SK-N-SH (cell line): ENCODE data around the gene KDM2A. TPM values are rescaled to one million over a fixed set of nuclear protein-coding genes. Genes with fewer than 3 reads are reported as not detected.

Experiments
- CTCF ChIA-PET: fragments of 300-600, 350-600 bp; formaldehyde crosslinking; extraction: SDS; loops from one replicate; lab custom pipeline; 2021; lab: Yijun Ruan, JAX
- POLR2A ChIA-PET: fragments of 350-600 bp; sonication (Branson Sonifier 250); formaldehyde crosslinking; extraction: SDS; loops from one replicate; lab custom pipeline; 2020; ENCODE audit warnings: antibody characterized with exemption, inconsistent platforms; lab: Yijun Ruan, JAX
- DNase-seq: peaks from one replicate; pipeline ENCODE4 v3.0.0; 2012
- H2AFZ ChIP-seq: fragments of 200-600 bp; sonication (generic); 2 replicates; pipeline ENCODE4 v1.8.1; 2016; ENCODE audit warnings: antibody characterized with exemption, mild to moderate bottlenecking, low read depth
- H3F3A ChIP-seq: fragments of 200-600 bp; sonication (generic); replicated peaks from 2 replicates; pipeline ENCODE3; 2016; ENCODE audit warnings: antibody characterized with exemption, mild to moderate bottlenecking; ENCODE audit not compliant: insufficient read depth
- H3K27ac ChIP-seq, 2 experiments: fragments of 200-500 bp in 1 of 2; fragments of 200-600 bp in 1 of 2; sonication (Bioruptor generic) in 1 of 2; sonication (generic), shearing (Covaris generic) in 1 of 2; 2 replicates each; pipeline versions ENCODE4 v1.5.1 to v1.6.1; 2014 to 2016; ENCODE audit warnings: low read depth in 2 of 2, inconsistent platforms in 1 of 2, low read length in 1 of 2, mild to moderate bottlenecking in 1 of 2, mixed read lengths in 1 of 2
- H3K27me3 ChIP-seq: fragments of 200-600 bp; sonication (generic), shearing (Covaris generic); 2 replicates; pipeline ENCODE4 v1.6.1; 2016; ENCODE audit warnings: mixed run types; ENCODE audit not compliant: insufficient read depth
- H3K36me3 ChIP-seq, 2 experiments: fragments of 200-500 bp in 1 of 2; fragments of 200-600 bp in 1 of 2; sonication (Bioruptor generic) in 1 of 2; sonication (generic) in 1 of 2; replicated peaks in 1 of 2; 2 replicates each; pipeline versions ENCODE3 to v1.5.1; 2014 to 2016; ENCODE audit warnings: low read length in 1 of 2, mild to moderate bottlenecking in 1 of 2; ENCODE audit not compliant: insufficient read depth in 2 of 2, control insufficient read depth in 1 of 2
- H3K4me1 ChIP-seq, 2 experiments: fragments of 200-500 bp in 1 of 2; fragments of 200-600 bp in 1 of 2; sonication (Bioruptor generic) in 1 of 2; sonication (generic), shearing (Covaris generic) in 1 of 2; 2 replicates each; pipeline versions ENCODE4 v1.5.1 to v1.6.1; 2014 to 2016; ENCODE audit warnings: low read depth in 1 of 2, low read length in 1 of 2, mixed run types in 1 of 2; ENCODE audit not compliant: insufficient read depth in 2 of 2, control insufficient read depth in 1 of 2
- H3K4me2 ChIP-seq: fragments of 200-600 bp; sonication (generic), shearing (Covaris generic); 2 replicates; pipeline ENCODE4 v1.6.1; 2017; ENCODE audit warnings: mixed run types
- H3K4me3 ChIP-seq, 2 experiments: fragments of 200-500 bp in 1 of 2; fragments of 200-600 bp in 1 of 2; sonication (Bioruptor generic) in 1 of 2; sonication (generic), shearing (Covaris generic) in 1 of 2; 2 replicates each; pipeline versions ENCODE4 v1.5.1 to v1.8.1; 2014 to 2016; ENCODE audit warnings: low read depth in 2 of 2, inconsistent platforms in 1 of 2, low read length in 1 of 2, mild to moderate bottlenecking in 1 of 2, mixed read lengths in 1 of 2, moderate library complexity in 1 of 2
- H3K79me2 ChIP-seq: fragments of 200-600 bp; sonication (generic); 2 replicates; pipeline ENCODE4 v1.8.1; 2017; ENCODE audit warnings: mild to moderate bottlenecking; ENCODE audit not compliant: insufficient read depth
- H3K9ac ChIP-seq: fragments of 200-600 bp; sonication (generic); 2 replicates; pipeline ENCODE4 v1.6.1; 2017; ENCODE audit warnings: mixed run types
- H3K9me2 ChIP-seq: fragments of 200-600 bp; sonication (generic); 2 replicates; pipeline ENCODE4 v1.6.1; 2017; ENCODE audit warnings: mixed run types
- H3K9me3 ChIP-seq: fragments of 200-600 bp; sonication (generic); 2 replicates; pipeline ENCODE4 v1.6.1; 2017; ENCODE audit warnings: mixed run types, mild to moderate bottlenecking, moderate library complexity
- H4K20me1 ChIP-seq: fragments of 200-600 bp; sonication (generic); 2 replicates; pipeline ENCODE4 v1.6.1; 2017; ENCODE audit warnings: mild to moderate bottlenecking, mixed run types; ENCODE audit not compliant: insufficient read depth
- EP300 ChIP-seq, 2 experiments: IDR thresholded peaks; 2 replicates each; pipeline versions ENCODE4 v1.4.0 to v1.6.1; 2012; ENCODE audit warnings: borderline replicate concordance in 1 of 2, low read depth in 1 of 2, low read length in 1 of 2
- FOSL2 ChIP-seq: IDR thresholded peaks from 2 replicates; pipeline ENCODE4 v1.4.0; 2012; ENCODE audit warnings: low read depth, mild to moderate bottlenecking, moderate library complexity, borderline replicate concordance
- FOXJ3 ChIP-seq: sonication (generic); formaldehyde crosslinking; IDR thresholded peaks from 2 replicates; pipeline ENCODE4 v1.5.1; 2020; ENCODE audit warnings: mild to moderate bottlenecking, missing genetic modification reagents
- IRF3 ChIP-seq: fragments of 150-350 bp; IDR thresholded peaks from 2 replicates; pipeline ENCODE4 v1.6.1; 2016; ENCODE audit warnings: mild to moderate bottlenecking, low read depth, low read length
- JUND ChIP-seq: IDR thresholded peaks from 2 replicates; pipeline ENCODE4 v1.4.0; 2012
- MAX ChIP-seq: IDR thresholded peaks from 2 replicates; pipeline ENCODE4 v1.4.0; 2012; ENCODE audit warnings: low read depth
- MXI1 ChIP-seq: IDR thresholded peaks from 2 replicates; pipeline ENCODE4 v1.6.1; 2012; ENCODE audit warnings: mild to moderate bottlenecking, low read depth, low read length, improper control_type of control experiment
- PBX3 ChIP-seq: IDR thresholded peaks from 2 replicates; pipeline ENCODE4; 2012
- RXRA ChIP-seq: IDR thresholded peaks from 2 replicates; pipeline ENCODE4 v1.4.0; 2012; ENCODE audit warnings: low read depth, mild to moderate bottlenecking, borderline replicate concordance
- USF1 ChIP-seq: IDR thresholded peaks from 2 replicates; pipeline ENCODE4 v1.4.0; 2012; ENCODE audit warnings: low read depth, borderline replicate concordance
- YY1 ChIP-seq: IDR thresholded peaks from 2 replicates; pipeline ENCODE4 v1.4.0; 2012; ENCODE audit warnings: low read depth, mild to moderate bottlenecking
- WGBS: methylation state at CpG from one replicate; pipeline ENCODE4 v1.1.6; 2017; ENCODE audit warnings: low lambda C conversion rate; 5-methylcytosine and 5-hydroxymethylcytosine counted together
- polyA plus RNA-seq, 3 experiments: library from polyadenylated mRNA; depleted of rRNA; stranded (reverse); fragments of >200 nt; gene quantifications; 2 replicates each; pipeline ENCODE4 v1.2.3, GENCODE V29; 2012
- TF ChIP-seq, protein P1 (sequence below): IDR thresholded peaks from 2 replicates; pipeline ENCODE4 v1.4.0; 2012; ENCODE audit warnings: low read depth, borderline replicate concordance
- TF ChIP-seq, protein P2 (sequence below): IDR thresholded peaks from 2 replicates; pipeline ENCODE4 v1.6.1; 2012; ENCODE audit warnings: mild to moderate bottlenecking, low read depth, low read length, moderate library complexity

Gene KDM2A
- polyA plus RNA-seq, 1 of the 3 experiments (the other 2 are of a cell fraction) = 28.4 TPM

GRCh38 chr11:67098799-67099429, 20.1 kb upstream of the KDM2A start:
- Histone ChIP-seq H3K4me1 (no peaks in the 10 kb centered on the region; a peak in 1 of 4 replicates), H3K4me3 (no peak overlapping the region), H3K79me2 (no peaks in the 10 kb centered on the region), H3K4me2 (no peak overlapping the region), H3K9me3 (no peaks in the 10 kb centered on the region), H3K36me3 (no peaks in the 10 kb centered on the region), H3K9me2 (no peaks in the 10 kb centered on the region), H3K9ac (no peak overlapping the region), H4K20me1 (no peaks in the 10 kb centered on the region), H3F3A (no peaks in the 10 kb centered on the region), H3K27ac (no peak overlapping the region), H2AFZ (no peak overlapping the region), H3K27me3 (no peaks in the 10 kb centered on the region)
- ChIA-PET POLR2A (no interaction called here), CTCF (interaction anchor here (1.6 to 1.7 kb wide), 2 partner anchors 18 to 219 kb away, joined by 3 to 6 read pairs; no protein-coding TSS in a partner anchor)
- TF ChIP-seq YY1 = no peak
- TF ChIP-seq, protein P1, sequence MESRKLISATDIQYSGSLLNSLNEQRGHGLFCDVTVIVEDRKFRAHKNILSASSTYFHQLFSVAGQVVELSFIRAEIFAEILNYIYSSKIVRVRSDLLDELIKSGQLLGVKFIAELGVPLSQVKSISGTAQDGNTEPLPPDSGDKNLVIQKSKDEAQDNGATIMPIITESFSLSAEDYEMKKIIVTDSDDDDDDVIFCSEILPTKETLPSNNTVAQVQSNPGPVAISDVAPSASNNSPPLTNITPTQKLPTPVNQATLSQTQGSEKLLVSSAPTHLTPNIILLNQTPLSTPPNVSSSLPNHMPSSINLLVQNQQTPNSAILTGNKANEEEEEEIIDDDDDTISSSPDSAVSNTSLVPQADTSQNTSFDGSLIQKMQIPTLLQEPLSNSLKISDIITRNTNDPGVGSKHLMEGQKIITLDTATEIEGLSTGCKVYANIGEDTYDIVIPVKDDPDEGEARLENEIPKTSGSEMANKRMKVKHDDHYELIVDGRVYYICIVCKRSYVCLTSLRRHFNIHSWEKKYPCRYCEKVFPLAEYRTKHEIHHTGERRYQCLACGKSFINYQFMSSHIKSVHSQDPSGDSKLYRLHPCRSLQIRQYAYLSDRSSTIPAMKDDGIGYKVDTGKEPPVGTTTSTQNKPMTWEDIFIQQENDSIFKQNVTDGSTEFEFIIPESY = no peak
- no peak for TF ChIP-seq EP300 (IDR thresholded peaks at IDR 0.05; ENCODE audit: borderline replicate concordance in 1 of 2, low read depth in 1 of 2, low read length in 1 of 2)
- TF ChIP-seq, protein P2, sequence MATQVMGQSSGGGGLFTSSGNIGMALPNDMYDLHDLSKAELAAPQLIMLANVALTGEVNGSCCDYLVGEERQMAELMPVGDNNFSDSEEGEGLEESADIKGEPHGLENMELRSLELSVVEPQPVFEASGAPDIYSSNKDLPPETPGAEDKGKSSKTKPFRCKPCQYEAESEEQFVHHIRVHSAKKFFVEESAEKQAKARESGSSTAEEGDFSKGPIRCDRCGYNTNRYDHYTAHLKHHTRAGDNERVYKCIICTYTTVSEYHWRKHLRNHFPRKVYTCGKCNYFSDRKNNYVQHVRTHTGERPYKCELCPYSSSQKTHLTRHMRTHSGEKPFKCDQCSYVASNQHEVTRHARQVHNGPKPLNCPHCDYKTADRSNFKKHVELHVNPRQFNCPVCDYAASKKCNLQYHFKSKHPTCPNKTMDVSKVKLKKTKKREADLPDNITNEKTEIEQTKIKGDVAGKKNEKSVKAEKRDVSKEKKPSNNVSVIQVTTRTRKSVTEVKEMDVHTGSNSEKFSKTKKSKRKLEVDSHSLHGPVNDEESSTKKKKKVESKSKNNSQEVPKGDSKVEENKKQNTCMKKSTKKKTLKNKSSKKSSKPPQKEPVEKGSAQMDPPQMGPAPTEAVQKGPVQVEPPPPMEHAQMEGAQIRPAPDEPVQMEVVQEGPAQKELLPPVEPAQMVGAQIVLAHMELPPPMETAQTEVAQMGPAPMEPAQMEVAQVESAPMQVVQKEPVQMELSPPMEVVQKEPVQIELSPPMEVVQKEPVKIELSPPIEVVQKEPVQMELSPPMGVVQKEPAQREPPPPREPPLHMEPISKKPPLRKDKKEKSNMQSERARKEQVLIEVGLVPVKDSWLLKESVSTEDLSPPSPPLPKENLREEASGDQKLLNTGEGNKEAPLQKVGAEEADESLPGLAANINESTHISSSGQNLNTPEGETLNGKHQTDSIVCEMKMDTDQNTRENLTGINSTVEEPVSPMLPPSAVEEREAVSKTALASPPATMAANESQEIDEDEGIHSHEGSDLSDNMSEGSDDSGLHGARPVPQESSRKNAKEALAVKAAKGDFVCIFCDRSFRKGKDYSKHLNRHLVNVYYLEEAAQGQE = no peak
- no peak for TF ChIP-seq USF1
- no peak for TF ChIP-seq MAX
- TF ChIP-seq FOXJ3 = no peak
- no peak for TF ChIP-seq MXI1
- no peak for TF ChIP-seq JUND
- TF ChIP-seq PBX3 = no peak
- no peak for TF ChIP-seq IRF3
- no peak for TF ChIP-seq FOSL2
- no peak for TF ChIP-seq RXRA
- DNase-seq = no peak
- 74% methylated on average over 6 of the region's 6 CpGs for WGBS
